Type B pancreatic cell (in vitro differentiated cells): ENCODE data around the gene ZNF385D. TPM values are rescaled to one million over a fixed set of nuclear protein-coding genes. Genes with fewer than 3 reads are reported as not detected.

ENCODE experiments used
- DNase-seq: peaks from one replicate; pipeline ENCODE4 v3.0.0; 2021; ENCODE audit warnings: mixed read lengths; ENCODE audit not compliant: unreplicated experiment; ENCODE audit errors: extremely low spot score
- H3K27ac Mint-ChIP-seq: 2 replicates; pipeline ENCODE4 v1.8.0; 2021; ENCODE audit warnings: mild to moderate bottlenecking, mixed read lengths
- H3K27me3 Mint-ChIP-seq: 2 replicates; pipeline ENCODE4 v1.8.0; 2021; ENCODE audit warnings: mixed read lengths
- H3K36me3 Mint-ChIP-seq: 2 replicates; pipeline ENCODE4 v1.8.0; 2021; ENCODE audit warnings: mixed read lengths
- H3K4me1 Mint-ChIP-seq: one replicate; pipeline ENCODE4 v1.8.0; 2021; ENCODE audit warnings: mixed read lengths; ENCODE audit not compliant: unreplicated experiment
- H3K4me3 Mint-ChIP-seq: 2 replicates; pipeline ENCODE4 v1.8.0; 2021; ENCODE audit warnings: mild to moderate bottlenecking, mixed read lengths
- H3K9me3 Mint-ChIP-seq: 2 replicates; pipeline ENCODE4 v1.8.0; 2021; ENCODE audit warnings: mixed read lengths
- total RNA-seq: library from RNA; stranded (reverse); gene quantifications from 2 replicates; pipeline ENCODE4 v1.2.1, GENCODE V29; 2021; ENCODE audit warnings: low replicate concordance
- TF ChIP-seq, protein P1 (sequence below): fragments of 200-600 bp; sonication (generic); conservative IDR thresholded peaks from 2 replicates; pipeline ENCODE4 v1.5.0; 2021; ENCODE audit warnings: antibody characterized with exemption, mild to moderate bottlenecking

Gene ZNF385D
- total RNA-seq, 1 donor from 2014 or later, result 7.5 TPM

GRCh38 chr3:21649519-21649918 is 101.5 kb downstream of the ZNF385D start:
- Mint-ChIP-seq H3K4me1 (peaks cover 5% of the 10 kb centered on the region), H3K27me3 (no peaks in the 10 kb centered on the region), H3K9me3 (no peaks in the 10 kb centered on the region), H3K4me3 (no peak overlapping the region), H3K27ac (no peak overlapping the region), H3K36me3 (no peaks in the 10 kb centered on the region)
- TF ChIP-seq, protein P1, sequence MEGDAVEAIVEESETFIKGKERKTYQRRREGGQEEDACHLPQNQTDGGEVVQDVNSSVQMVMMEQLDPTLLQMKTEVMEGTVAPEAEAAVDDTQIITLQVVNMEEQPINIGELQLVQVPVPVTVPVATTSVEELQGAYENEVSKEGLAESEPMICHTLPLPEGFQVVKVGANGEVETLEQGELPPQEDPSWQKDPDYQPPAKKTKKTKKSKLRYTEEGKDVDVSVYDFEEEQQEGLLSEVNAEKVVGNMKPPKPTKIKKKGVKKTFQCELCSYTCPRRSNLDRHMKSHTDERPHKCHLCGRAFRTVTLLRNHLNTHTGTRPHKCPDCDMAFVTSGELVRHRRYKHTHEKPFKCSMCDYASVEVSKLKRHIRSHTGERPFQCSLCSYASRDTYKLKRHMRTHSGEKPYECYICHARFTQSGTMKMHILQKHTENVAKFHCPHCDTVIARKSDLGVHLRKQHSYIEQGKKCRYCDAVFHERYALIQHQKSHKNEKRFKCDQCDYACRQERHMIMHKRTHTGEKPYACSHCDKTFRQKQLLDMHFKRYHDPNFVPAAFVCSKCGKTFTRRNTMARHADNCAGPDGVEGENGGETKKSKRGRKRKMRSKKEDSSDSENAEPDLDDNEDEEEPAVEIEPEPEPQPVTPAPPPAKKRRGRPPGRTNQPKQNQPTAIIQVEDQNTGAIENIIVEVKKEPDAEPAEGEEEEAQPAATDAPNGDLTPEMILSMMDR, result no peak
- no peak for DNase-seq

- Mint-ChIP-seq H3K36me3 (no peaks in the 10 kb centered on the region), H3K9me3 (no peaks in the 10 kb centered on the region), H3K27me3 (no peaks in the 10 kb centered on the region), H3K4me1 (peaks cover 5% of the 10 kb centered on the region), H3K4me3 (no peak overlapping the region), H3K27ac (no peak overlapping the region)
- no peak for DNase-seq
- TF ChIP-seq, protein P1, result no peak
Measured at GRCh38 chr3:21647961-21648360, 103.0 kb downstream of the ZNF385D start.

- Mint-ChIP-seq H3K4me3 (no peak overlapping the region), H3K9me3 (no peaks in the 10 kb centered on the region), H3K36me3 (no peaks in the 10 kb centered on the region), H3K4me1 (peaks cover 5% of the 10 kb centered on the region), H3K27me3 (no peaks in the 10 kb centered on the region), H3K27ac (no peak overlapping the region)
- no peak for DNase-seq
- TF ChIP-seq, protein P1, result no peak
Measured at GRCh38 chr3:21645121-21645897, 105.7 kb downstream of the ZNF385D start.

- TF ChIP-seq, protein P1, result no peak
- H3K27me3 Mint-ChIP-seq, result no peaks in the 10 kb centered on the region
Measured at GRCh38 chr3:21644268-21644667, 106.7 kb downstream of the ZNF385D start.

DNA sequence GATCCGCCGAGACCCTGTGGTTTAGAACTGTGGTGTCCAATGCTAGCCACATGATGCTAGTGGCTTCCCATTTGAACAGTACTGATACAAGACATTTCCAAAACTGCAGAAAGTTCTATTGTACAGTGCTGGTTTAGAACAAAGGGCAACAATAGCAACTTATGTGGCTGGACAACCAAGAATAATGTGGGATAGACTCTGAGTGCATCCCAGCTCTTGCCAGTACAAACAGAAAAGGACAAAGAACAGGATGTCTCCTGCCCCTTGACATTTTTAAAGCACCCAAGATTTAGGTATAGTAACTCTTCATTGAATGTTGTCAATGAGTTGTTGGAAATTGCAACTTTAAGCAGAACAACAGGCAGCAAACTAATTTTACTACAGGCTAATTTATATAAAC is 107.3 kb downstream of the ZNF385D start:
- H3K27me3 Mint-ChIP-seq, result no peaks in the 10 kb centered on the region
- H3K9me3 Mint-ChIP-seq, result no peaks in the 10 kb centered on the region
- no peak for DNase-seq
- peaks cover 5% of the 10 kb centered on the region for H3K4me1 Mint-ChIP-seq
- no peak overlapping the region for H3K27ac Mint-ChIP-seq
- no peaks in the 10 kb centered on the region for H3K36me3 Mint-ChIP-seq
- H3K4me3 Mint-ChIP-seq, result no peak overlapping the region
- TF ChIP-seq, protein P1, result no peak

More at GRCh38 chr3:21644268-21644667, 106.7 kb downstream of the ZNF385D start:
- Mint-ChIP-seq H3K27ac (no peak overlapping the region), H3K9me3 (no peaks in the 10 kb centered on the region), H3K4me1 (peaks cover 5% of the 10 kb centered on the region), H3K4me3 (no peak overlapping the region), H3K36me3 (no peaks in the 10 kb centered on the region)
- no peak for DNase-seq
